DOHH2 (cell line): ENCODE measurements around the gene ATP13A2.
"Not testable (repeated sequence)": the region's sequence is repeated elsewhere in the genome, so short reads cannot be mapped to it uniquely, and the experiment has no call there.

Source experiments
- H3F3A ChIP-seq: fragments of 200-600 bp; sonication (generic), shearing (Covaris generic); 2 replicates; pipeline ENCODE4 v1.6.0; 2016; ENCODE audit warnings: antibody characterized with exemption, mild to moderate bottlenecking; ENCODE audit not compliant: control insufficient read depth, insufficient read depth
- H3K27ac ChIP-seq: fragments of 200-600 bp; sonication (generic); 2 replicates; pipeline ENCODE4 v1.5.1; 2014; ENCODE audit warnings: low read depth, mild to moderate bottlenecking, low read length, moderate library complexity
- H3K27me3 ChIP-seq: fragments of 200-600 bp; sonication (generic); 2 replicates; pipeline ENCODE4 v1.6.1; 2014; ENCODE audit warnings: mild to moderate bottlenecking, low read length, mixed read lengths; ENCODE audit not compliant: control insufficient read depth
- H3K36me3 ChIP-seq: fragments of 200-600 bp; sonication (generic); 2 replicates; pipeline ENCODE4 v1.6.1; 2014; ENCODE audit warnings: mild to moderate bottlenecking, low read length, moderate library complexity, mixed read lengths; ENCODE audit not compliant: control insufficient read depth
- H3K4me1 ChIP-seq: fragments of 200-600 bp; sonication (generic); 2 replicates; pipeline ENCODE4 v1.6.1; 2014; ENCODE audit warnings: mild to moderate bottlenecking, low read length, mixed read lengths; ENCODE audit not compliant: control insufficient read depth
- H3K4me2 ChIP-seq: fragments of 200-600 bp; sonication (generic); 2 replicates; pipeline ENCODE4 v1.6.0; 2014; ENCODE audit warnings: mild to moderate bottlenecking, low read length, moderate library complexity
- H3K4me3 ChIP-seq: fragments of 200-600 bp; sonication (generic); 2 replicates; pipeline ENCODE4 v1.5.1; 2014; ENCODE audit warnings: mild to moderate bottlenecking, low read length, mixed read lengths
- H3K79me2 ChIP-seq: fragments of 200-600 bp; sonication (generic); 2 replicates; pipeline ENCODE4 v1.6.1; 2014; ENCODE audit warnings: mild to moderate bottlenecking, low read length, mixed read lengths; ENCODE audit not compliant: control insufficient read depth
- H3K9me2 ChIP-seq: fragments of 200-600 bp; sonication (generic); replicated peaks from 2 replicates; pipeline ENCODE4 v1.6.1; 2014; ENCODE audit warnings: mild to moderate bottlenecking, low read length, mixed read lengths; ENCODE audit not compliant: control insufficient read depth
- H3K9me3 ChIP-seq: fragments of 200-600 bp; sonication (generic); 2 replicates; pipeline ENCODE4 v1.6.1; 2014; ENCODE audit warnings: antibody characterized with exemption, low read length, mixed read lengths; ENCODE audit not compliant: control insufficient read depth, insufficient read depth
- H4K20me1 ChIP-seq: fragments of 200-600 bp; sonication (generic); 2 replicates; pipeline ENCODE4 v1.6.0; 2014; ENCODE audit warnings: low read depth, mild to moderate bottlenecking, antibody characterized with exemption, low read length, moderate library complexity; ENCODE audit not compliant: control insufficient read depth, insufficient read depth
- CTCF ChIP-seq: fragments of 200-600 bp; sonication (generic); IDR thresholded peaks from one replicate; pipeline ENCODE4 v1.5.1; 2014; ENCODE audit warnings: antibody characterized with exemption, mild to moderate bottlenecking, low read depth, low read length; ENCODE audit not compliant: poor library complexity, severe bottlenecking
- EZH2phosphoT487 ChIP-seq: fragments of 200-600 bp; sonication (generic); IDR thresholded peaks from 2 replicates; pipeline ENCODE4 v1.6.1; 2017; ENCODE audit warnings: borderline replicate concordance, mild to moderate bottlenecking, antibody characterized with exemption, low read length, moderate library complexity, mixed read lengths

The ATP13A2 gene

DNA sequence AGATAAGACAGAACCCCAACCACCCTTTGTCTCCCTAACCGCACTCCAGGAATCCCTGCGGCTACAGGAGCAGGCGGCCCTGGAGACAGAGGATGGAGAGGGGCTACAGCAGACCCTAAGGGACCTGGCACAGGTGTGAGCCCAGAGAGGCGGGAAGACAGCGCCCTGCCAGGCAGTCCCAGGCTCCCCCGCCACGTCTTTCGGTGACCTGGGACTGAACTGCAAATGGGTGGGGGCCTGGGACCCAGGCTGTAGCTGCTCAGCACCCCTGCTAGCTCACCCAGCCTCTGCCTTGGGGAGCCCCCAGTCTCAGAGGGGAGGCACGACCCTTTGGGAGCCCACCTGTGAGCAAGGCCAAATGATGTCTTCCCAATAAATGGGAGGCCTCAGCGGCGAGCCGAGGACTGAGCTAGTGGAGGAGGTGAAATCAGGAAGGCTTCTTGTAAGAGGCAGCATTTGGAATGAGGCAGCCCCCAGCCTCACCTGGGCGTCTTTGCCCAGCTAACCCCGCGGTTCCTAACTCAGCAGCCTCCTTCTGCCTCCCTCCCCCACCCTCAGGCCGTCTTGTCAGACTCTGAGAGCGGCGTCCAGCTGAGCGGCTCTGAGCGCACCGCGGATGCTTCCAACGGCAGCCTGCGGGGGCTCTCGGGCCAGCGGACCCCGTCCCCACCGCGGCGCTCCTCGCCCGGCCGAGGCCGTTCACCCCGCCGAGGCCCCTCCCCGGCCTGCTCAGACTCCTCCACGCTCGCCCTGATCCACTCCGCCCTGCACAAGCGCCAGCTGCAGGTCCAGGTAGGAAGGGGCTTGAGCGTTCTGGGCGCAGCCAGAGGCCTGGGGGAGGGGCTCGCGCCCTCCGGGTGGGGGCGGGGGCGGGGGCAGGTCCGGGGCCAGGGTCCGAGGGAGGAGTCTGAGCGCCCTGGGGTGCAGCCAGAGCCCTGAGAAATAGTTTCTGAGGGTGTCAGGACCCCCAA lies 73.1 kb downstream of the ATP13A2 start:
- no peaks in the 10 kb centered on the region for H3F3A ChIP-seq
- TF ChIP-seq CTCF (no peak), EZH2phosphoT487 (no peak)
- no peaks in the 10 kb centered on the region for H3K79me2 ChIP-seq
- H3K9me2 ChIP-seq = no peaks in the 10 kb centered on the region
- H3K9me3 ChIP-seq = no peaks in the 10 kb centered on the region
- H3K4me2 ChIP-seq = no peak overlapping the region
- no peaks in the 10 kb centered on the region for H3K36me3 ChIP-seq
- H4K20me1 ChIP-seq = no peaks in the 10 kb centered on the region
- no peaks in the 10 kb centered on the region for H3K27me3 ChIP-seq
- H3K4me3 ChIP-seq = no peak overlapping the region
- H3K4me1 ChIP-seq = no peaks in the 10 kb centered on the region
- H3K27ac ChIP-seq = no peak overlapping the region

DNA sequence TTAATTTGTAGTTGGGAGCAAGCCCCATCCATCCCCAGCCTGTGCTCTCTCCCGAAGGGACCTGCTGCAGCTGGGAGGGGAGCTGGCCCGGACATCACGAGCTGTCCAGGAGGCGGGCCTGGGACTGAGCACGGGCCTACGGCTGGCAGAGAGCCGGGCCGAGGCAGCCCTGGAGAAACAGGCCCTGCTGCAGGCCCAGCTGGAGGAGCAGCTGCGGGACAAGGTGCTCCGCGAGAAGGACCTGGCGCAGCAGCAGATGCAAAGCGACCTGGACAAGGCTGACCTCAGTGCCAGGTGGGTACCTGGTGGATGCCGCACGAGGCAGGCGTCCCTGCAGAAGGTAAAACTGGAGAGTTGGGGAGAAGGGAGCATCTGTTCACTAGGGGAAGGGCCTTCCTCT lies 75.1 kb downstream of the ATP13A2 start:
- H3K27me3 ChIP-seq, H4K20me1 ChIP-seq, H3K9me2 ChIP-seq, H3K4me3 ChIP-seq, H3K9me3 ChIP-seq, H3F3A ChIP-seq, H3K4me2 ChIP-seq, H3K4me1 ChIP-seq, H3K79me2 ChIP-seq, H3K36me3 ChIP-seq, H3K27ac ChIP-seq: not testable (repeated sequence)
